Activated T-helper 1 cell treated with Interleukin-2 at 50 U/mL for 16 hours (primary cell): ENCODE measurements around the gene GALNT14.

ENCODE experiments used
- DNase-seq: peaks from one replicate; pipeline ENCODE4 v3.0.0-alpha.2; 2020; ENCODE audit warnings: low read depth

The GALNT14 gene

GRCh38 chr2:31086590-31086989 is 51.6 kb downstream of the GALNT14 start:
- DNase-seq: no peak

- DNase-seq: no peak
Measured at GRCh38 chr2:31083234-31083993, 54.8 kb downstream of the GALNT14 start.

GRCh38 chr2:31082002-31082401 is 56.2 kb downstream of the GALNT14 start:
- DNase-seq: no peak

GRCh38 chr2:31081492-31081891 is 56.7 kb downstream of the GALNT14 start:
- no peak for DNase-seq

GRCh38 chr2:31080361-31080760 is 57.9 kb downstream of the GALNT14 start:
- DNase-seq: no peak

- DNase-seq: no peak
Measured at GRCh38 chr2:31079665-31080064, 58.6 kb downstream of the GALNT14 start.

- no peak for DNase-seq
Measured at GRCh38 chr2:31078579-31079105, 59.6 kb downstream of the GALNT14 start.

- DNase-seq: no peak
Measured at GRCh38 chr2:31078011-31078410, 60.2 kb downstream of the GALNT14 start.

- no peak for DNase-seq
Measured at GRCh38 chr2:31075941-31076590, 62.2 kb downstream of the GALNT14 start.

GRCh38 chr2:31075431-31075830 is 62.8 kb downstream of the GALNT14 start:
- DNase-seq: no peak

GRCh38 chr2:31071741-31072140 is 66.5 kb downstream of the GALNT14 start:
- no peak for DNase-seq

GRCh38 chr2:31070339-31071125 is 67.7 kb downstream of the GALNT14 start:
- no peak for DNase-seq

- DNase-seq: no peak
Measured at GRCh38 chr2:31069643-31070325, 68.5 kb downstream of the GALNT14 start.

GRCh38 chr2:31067259-31067658 is 71.0 kb downstream of the GALNT14 start:
- DNase-seq: no peak

GRCh38 chr2:31066551-31066950 is 71.7 kb downstream of the GALNT14 start:
- no peak for DNase-seq

GRCh38 chr2:31066086-31066485 is 72.2 kb downstream of the GALNT14 start:
- no peak for DNase-seq

GRCh38 chr2:31065356-31065755 is 72.9 kb downstream of the GALNT14 start:
- no peak for DNase-seq

GRCh38 chr2:31060397-31060796 is 77.8 kb downstream of the GALNT14 start:
- no peak for DNase-seq

GRCh38 chr2:31058096-31059035 is 79.9 kb downstream of the GALNT14 start:
- DNase-seq: no peak

GRCh38 chr2:31057691-31058090 is 80.5 kb downstream of the GALNT14 start:
- DNase-seq: no peak

- no peak for DNase-seq
Measured at GRCh38 chr2:31055938-31056337, 82.3 kb downstream of the GALNT14 start.
